ENCODE results near the gene ANKRD36. TPM values are rescaled to one million over a fixed set of nuclear protein-coding genes. Genes with fewer than 3 reads are reported as not detected.
"Not testable (repeated sequence)": the region's sequence is repeated elsewhere in the genome, so short reads cannot be mapped to it uniquely, and the experiment has no call there.

The ANKRD36 gene
- total and polyA plus RNA-seq, 10 of the 15 experiments (the other 5 are each of a cell fraction or from before 2014, with no cell fraction given) = 8.1 to 19.5 (median 13.0) TPM

- H3K36me3 ChIP-seq (ENCODE audit: control insufficient read depth in 2 of 2, insufficient read depth in 2 of 2, low read length in 1 of 2); DNase-seq (ENCODE audit: low read depth, low spot score); H4K20me1 ChIP-seq (ENCODE audit: control insufficient read depth, insufficient read depth); FAIRE-seq; H3K4me2 ChIP-seq (ENCODE audit: control insufficient read depth, insufficient read depth); H3K9ac ChIP-seq (ENCODE audit: control insufficient read depth, insufficient read depth, low read length); ATAC-seq; H2AFZ ChIP-seq (ENCODE audit: control insufficient read depth, low read depth, low read length); H3K4me3 ChIP-seq; H3K4me1 ChIP-seq (ENCODE audit: control insufficient read depth, insufficient read depth, low read length); H3K27me3 ChIP-seq (replicated peaks in 1 of 2; ENCODE audit: control insufficient read depth in 2 of 2, insufficient read depth in 2 of 2, low read length in 1 of 2); H3K9me3 ChIP-seq (replicated peaks; ENCODE audit: control insufficient read depth, insufficient read depth, low read length); H3K79me2 ChIP-seq (ENCODE audit: control insufficient read depth, insufficient read depth, low read length); H3K27ac ChIP-seq (ENCODE audit: control insufficient read depth, insufficient read depth); BruUV-seq (replicated peaks): not testable (repeated sequence)
- in situ Hi-C loops (cut with MboI) (loop anchor here (10.0 kb wide), 1 partner anchor 256 kb away; the partner anchor contains the start of gene ANKRD39), intact Hi-C loops (cut with micrococcal nuclease; ENCODE audit: unreplicated experiment) (loop anchor here (5.0 kb wide), 1 partner anchor 149 kb away; no protein-coding TSS in a partner anchor)
- POLR2A ChIA-PET = interaction anchor here (1.2 kb wide), 1 partner anchor 253 kb away, joined by 3 read pairs; the partner anchor contains the start of gene ANKRD39
- RAD21 ChIA-PET (ENCODE audit: unreplicated experiment) = interaction anchor here (1.3 to 2.7 kb wide), 3 partner anchors 157 to 253 kb away, joined by 3 to 22 read pairs (median 4); partner anchors contain the start of gene ANKRD39
- CTCF ChIA-PET = interaction anchor here (1.0 to 2.9 kb wide), 10 partner anchors 16 to 1119 kb away, joined by 3 to 13 read pairs (median 4); no protein-coding TSS in a partner anchor
- SMC1A ChIA-PET (ENCODE audit: uncharacterized antibody, unreplicated experiment) = interaction anchor here (1.2 to 2.0 kb wide), 4 partner anchors 97 to 253 kb away, joined by 3 to 10 read pairs (median 5); partner anchors contain the start of gene ANKRD39
- 52% methylated on average over 7 of the region's 9 CpGs for WGBS (ENCODE audit: insufficient coverage, insufficient replicate concordance, low lambda C conversion rate, missing lambda C conversion rate)
Measured at GRCh38 chr2:97111246-97111645, 1.7 kb upstream of the ANKRD36 start.

- POLR2A ChIA-PET = interaction anchor here (0.5 to 1.2 kb wide), 3 partner anchors 17 to 308 kb away, joined by 3 to 6 read pairs (median 5); partner anchors contain the start of gene ANKRD39
- H3K36me3 ChIP-seq (ENCODE audit: control insufficient read depth in 2 of 2, insufficient read depth in 2 of 2, low read length in 1 of 2); FAIRE-seq; H4K20me1 ChIP-seq (ENCODE audit: control insufficient read depth, insufficient read depth); H3K9me3 ChIP-seq (replicated peaks; ENCODE audit: control insufficient read depth, insufficient read depth, low read length); BruUV-seq (replicated peaks); H3K4me1 ChIP-seq (ENCODE audit: control insufficient read depth, insufficient read depth, low read length); H3K79me2 ChIP-seq (ENCODE audit: control insufficient read depth, insufficient read depth, low read length); H3K27me3 ChIP-seq (replicated peaks in 1 of 2; ENCODE audit: control insufficient read depth in 2 of 2, insufficient read depth in 2 of 2, low read length in 1 of 2): not testable (repeated sequence)
- WGBS (ENCODE audit: insufficient coverage, insufficient replicate concordance, low lambda C conversion rate, missing lambda C conversion rate) = 1% methylated on average over 30 of the region's 44 CpGs
- peak; percentile 76 for ATAC-seq
- peak overlapping the region; percentile 91 for H3K4me2 ChIP-seq (ENCODE audit: control insufficient read depth, insufficient read depth)
- H3K27ac ChIP-seq (ENCODE audit: control insufficient read depth, insufficient read depth) = peak overlapping the region; percentile 71
- peak overlapping the region; percentile 87 for H3K4me3 ChIP-seq
- RAD21 ChIA-PET (ENCODE audit: unreplicated experiment) = interaction anchor here (0.7 to 2.7 kb wide), 8 partner anchors 150 to 350 kb away, joined by 3 to 22 read pairs (median 4); partner anchors contain the start of gene ANKRD39
- peak overlapping the region; percentile 78 for H2AFZ ChIP-seq (ENCODE audit: control insufficient read depth, low read depth, low read length)
- intact Hi-C loops (cut with micrococcal nuclease; ENCODE audit: unreplicated experiment) = loop anchor here (2.0 to 5.0 kb wide), 3 partner anchors 100 to 256 kb away; no protein-coding TSS in a partner anchor
- SMC1A ChIA-PET (ENCODE audit: uncharacterized antibody, unreplicated experiment) = interaction anchor here (0.9 to 2.0 kb wide), 9 partner anchors 102 to 312 kb away, joined by 3 to 10 read pairs (median 3); partner anchors contain the start of gene ANKRD39
- DNase-seq (ENCODE audit: low read depth, low spot score) = peak; percentile 9
- peak overlapping the region; percentile 59; the same call in 1 of the 2 replicates for H3K9ac ChIP-seq (ENCODE audit: control insufficient read depth, insufficient read depth, low read length)
- in situ Hi-C loops (cut with MboI) = loop anchor here (10.0 kb wide), 1 partner anchor 258 kb away; the partner anchor contains the start of gene ANKRD39
- CTCF ChIA-PET = interaction anchor here (0.6 to 2.9 kb wide), 28 partner anchors 17 to 1120 kb away, joined by 3 to 35 read pairs (median 3); partner anchors contain the start of genes ANKRD39 and CNNM3
- peak; percentile 72; the same call in 1 of the 2 replicates for TF ChIP-seq SMARCA5 (IDR thresholded peaks at IDR 0.05)
- peak; percentile 59 for TF ChIP-seq RELA (IDR thresholded peaks at IDR 0.05; ENCODE audit: borderline replicate concordance, partially characterized antibody)
- TF ChIP-seq NBN (IDR thresholded peaks at IDR 0.05) = peak; percentile 34; the same call in 1 of the 2 replicates
- peak; percentile 49 for TF ChIP-seq SMC3 (IDR thresholded peaks at IDR 0.05; ENCODE audit: borderline replicate concordance, low read length)
- TF ChIP-seq CTCF (IDR thresholded peaks at IDR 0.05 in 2 of 3, conservative IDR thresholded peaks at IDR 0.05 in 1 of 3; ENCODE audit: control insufficient read depth in 2 of 3, extremely low read depth in 1 of 3, insufficient read depth in 1 of 3, low read depth in 3 of 3, low read length in 3 of 3) = peak; percentile 50 to 72 (median 59); a peak in 5 of 6 replicates
- TF ChIP-seq RAD21 (IDR thresholded peaks at IDR 0.05; ENCODE audit: insufficient read depth, low read depth, low read length) = peak; percentile 75
- peak; percentile 40 to 54; a peak in 2 of 4 replicates for TF ChIP-seq IKZF2 (IDR thresholded peaks at IDR 0.05)
- TF ChIP-seq ATF3 (IDR thresholded peaks at IDR 0.05; ENCODE audit: borderline replicate concordance, extremely low read depth, low read depth, low read length) = peak; percentile 24; the same call in 1 of the 2 replicates
- TF ChIP-seq HDGF (IDR thresholded peaks at IDR 0.05) = peak; percentile 14; the same call in 1 of the 2 replicates
Measured at GRCh38 chr2:97112320-97113049, 468 bp upstream of the ANKRD36 start.
